ENCODE measurements around the gene MSI1. TPM values are rescaled to one million over a fixed set of nuclear protein-coding genes. Genes with fewer than 3 reads are reported as not detected.

Gene MSI1
- total RNA-seq, 2 donors from 2014 or later = 0.27 TPM; not detected in 1

- no peaks in the 10 kb centered on the region for H3K9me3 ChIP-seq
- no peak for TF ChIP-seq CTCF (IDR thresholded peaks at IDR 0.05)
- H3K36me3 ChIP-seq = no peaks in the 10 kb centered on the region
- no peak for DNase-seq (ENCODE audit: low spot score)
- no peak overlapping the region for H3K27ac ChIP-seq
- H3K27me3 ChIP-seq (replicated peaks; ENCODE audit: insufficient read depth) = no peaks in the 10 kb centered on the region
- H3K4me3 ChIP-seq = no peak overlapping the region
- H3K4me1 ChIP-seq (ENCODE audit: control insufficient read depth in 1 of 2, low read depth in 2 of 2) = no peaks in the 10 kb centered on the region
- ATAC-seq (ENCODE audit: insufficient number of reproducible peaks, low FRiP score, low read depth) = no peak
Measured at GRCh38 chr12:120412421-120412820, 43.5 kb upstream of the MSI1 start.

GRCh38 chr12:120408771-120409170 is 39.8 kb upstream of the MSI1 start:
- Histone ChIP-seq H3K27me3 (replicated peaks; ENCODE audit: insufficient read depth) (no peaks in the 10 kb centered on the region), H3K27ac (no peak overlapping the region), H3K4me3 (no peak overlapping the region), H3K36me3 (no peaks in the 10 kb centered on the region), H3K4me1 (ENCODE audit: control insufficient read depth in 1 of 2, low read depth in 2 of 2) (no peaks in the 10 kb centered on the region), H3K9me3 (no peaks in the 10 kb centered on the region)
- no peak for TF ChIP-seq CTCF (IDR thresholded peaks at IDR 0.05)
- DNase-seq (ENCODE audit: low spot score) (no peak), ATAC-seq (ENCODE audit: insufficient number of reproducible peaks, low FRiP score, low read depth) (no peak)

- H3K27me3 ChIP-seq (replicated peaks; ENCODE audit: insufficient read depth) = no peaks in the 10 kb centered on the region
- no peaks in the 10 kb centered on the region for H3K4me1 ChIP-seq (ENCODE audit: control insufficient read depth in 1 of 2, low read depth in 2 of 2)
- H3K9me3 ChIP-seq = no peaks in the 10 kb centered on the region
- ATAC-seq (ENCODE audit: insufficient number of reproducible peaks, low FRiP score, low read depth) (no peak), DNase-seq (ENCODE audit: low spot score) (no peak)
- H3K36me3 ChIP-seq = no peaks in the 10 kb centered on the region
- H3K27ac ChIP-seq = no peak overlapping the region
- no peak for TF ChIP-seq CTCF (IDR thresholded peaks at IDR 0.05)
- no peak overlapping the region for H3K4me3 ChIP-seq
Measured at GRCh38 chr12:120406553-120406952, 37.6 kb upstream of the MSI1 start.

GRCh38 chr12:120406069-120406468 is 37.1 kb upstream of the MSI1 start:
- Histone ChIP-seq H3K27me3 (replicated peaks; ENCODE audit: insufficient read depth) (no peaks in the 10 kb centered on the region), H3K36me3 (no peaks in the 10 kb centered on the region), H3K9me3 (no peaks in the 10 kb centered on the region), H3K4me1 (ENCODE audit: control insufficient read depth in 1 of 2, low read depth in 2 of 2) (no peaks in the 10 kb centered on the region), H3K4me3 (no peak overlapping the region), H3K27ac (no peak overlapping the region)
- ATAC-seq (ENCODE audit: insufficient number of reproducible peaks, low FRiP score, low read depth) (no peak), DNase-seq (ENCODE audit: low spot score) (no peak)
- no peak for TF ChIP-seq CTCF (IDR thresholded peaks at IDR 0.05)

GRCh38 chr12:120404271-120404670 is 35.3 kb upstream of the MSI1 start:
- DNase-seq (ENCODE audit: low spot score) = no peak
- Histone ChIP-seq H3K9me3 (no peaks in the 10 kb centered on the region), H3K27ac (no peak overlapping the region), H3K4me3 (no peak overlapping the region), H3K4me1 (ENCODE audit: control insufficient read depth in 1 of 2, low read depth in 2 of 2) (no peaks in the 10 kb centered on the region), H3K27me3 (replicated peaks; ENCODE audit: insufficient read depth) (no peaks in the 10 kb centered on the region), H3K36me3 (no peaks in the 10 kb centered on the region)
- TF ChIP-seq CTCF (IDR thresholded peaks at IDR 0.05) = no peak
- no peak for ATAC-seq (ENCODE audit: insufficient number of reproducible peaks, low FRiP score, low read depth)

All from thoracic aorta (tissue), 2 donors.